GM06990 (cell line): ENCODE results near the gene PON2.

Source experiments
- DNase-seq: peaks from one replicate; pipeline ENCODE4 v3.0.0-alpha.2; 2011; ENCODE audit not compliant: insufficient read length; ENCODE audit errors: extremely low read depth
- H3K27me3 ChIP-seq: replicated peaks from 2 replicates; pipeline ENCODE4 v1.6.0; 2011; ENCODE audit warnings: low read length; ENCODE audit not compliant: control insufficient read depth, insufficient read depth
- H3K36me3 ChIP-seq: 2 replicates; pipeline ENCODE4 v1.5.1; 2011; ENCODE audit warnings: low read length; ENCODE audit not compliant: control insufficient read depth, insufficient read depth
- H3K4me3 ChIP-seq: replicated peaks from 2 replicates; pipeline ENCODE4 v1.5.1; 2011; ENCODE audit warnings: low read depth, mild to moderate bottlenecking, control low read depth, low read length
- TF ChIP-seq, protein P1 (sequence below): IDR thresholded peaks from 2 replicates; pipeline ENCODE4 v1.5.1; 2011; ENCODE audit warnings: low read length, control low read depth, mild to moderate bottlenecking, inconsistent platforms; ENCODE audit not compliant: insufficient read depth, poor library complexity, severe bottlenecking

The PON2 gene

DNA sequence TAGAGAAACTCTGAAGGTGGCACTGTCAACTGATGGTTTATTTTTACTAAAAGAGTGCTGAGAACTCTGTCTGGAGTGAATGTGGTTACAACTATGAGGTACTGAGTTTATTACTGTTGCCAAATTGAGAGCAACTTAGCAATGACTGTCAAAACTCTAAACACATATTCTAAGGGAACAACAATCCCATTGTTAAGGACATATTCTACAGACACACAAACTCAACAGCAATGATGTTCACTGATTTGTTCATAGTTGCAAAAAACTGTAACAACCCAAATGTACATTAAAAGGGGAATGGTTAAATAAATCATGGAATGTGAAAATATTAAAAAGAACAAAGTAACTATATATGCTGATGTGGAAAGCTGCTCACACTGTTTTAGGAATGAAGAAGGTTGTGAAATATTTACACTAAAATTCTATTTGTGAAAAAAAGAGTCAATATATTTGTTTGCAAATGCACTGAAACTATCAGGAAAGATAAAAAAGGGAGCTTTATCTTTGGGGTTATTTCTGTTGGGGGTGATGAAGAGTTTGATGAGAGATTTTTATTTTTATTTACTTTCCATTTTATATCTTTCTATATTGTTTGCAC, 12.9 kb downstream of the PON2 start:
- Histone ChIP-seq H3K27me3 (no peaks in the 10 kb centered on the region), H3K4me3 (no peak overlapping the region), H3K36me3 (no peaks in the 10 kb centered on the region)
- TF ChIP-seq, protein P1, sequence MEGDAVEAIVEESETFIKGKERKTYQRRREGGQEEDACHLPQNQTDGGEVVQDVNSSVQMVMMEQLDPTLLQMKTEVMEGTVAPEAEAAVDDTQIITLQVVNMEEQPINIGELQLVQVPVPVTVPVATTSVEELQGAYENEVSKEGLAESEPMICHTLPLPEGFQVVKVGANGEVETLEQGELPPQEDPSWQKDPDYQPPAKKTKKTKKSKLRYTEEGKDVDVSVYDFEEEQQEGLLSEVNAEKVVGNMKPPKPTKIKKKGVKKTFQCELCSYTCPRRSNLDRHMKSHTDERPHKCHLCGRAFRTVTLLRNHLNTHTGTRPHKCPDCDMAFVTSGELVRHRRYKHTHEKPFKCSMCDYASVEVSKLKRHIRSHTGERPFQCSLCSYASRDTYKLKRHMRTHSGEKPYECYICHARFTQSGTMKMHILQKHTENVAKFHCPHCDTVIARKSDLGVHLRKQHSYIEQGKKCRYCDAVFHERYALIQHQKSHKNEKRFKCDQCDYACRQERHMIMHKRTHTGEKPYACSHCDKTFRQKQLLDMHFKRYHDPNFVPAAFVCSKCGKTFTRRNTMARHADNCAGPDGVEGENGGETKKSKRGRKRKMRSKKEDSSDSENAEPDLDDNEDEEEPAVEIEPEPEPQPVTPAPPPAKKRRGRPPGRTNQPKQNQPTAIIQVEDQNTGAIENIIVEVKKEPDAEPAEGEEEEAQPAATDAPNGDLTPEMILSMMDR = no peak
- no peak for DNase-seq

GRCh38 chr7:95421000-95421846, 13.6 kb downstream of the PON2 start:
- Histone ChIP-seq H3K4me3 (no peak overlapping the region), H3K36me3 (no peaks in the 10 kb centered on the region), H3K27me3 (no peaks in the 10 kb centered on the region)
- TF ChIP-seq, protein P1 = no peak
- DNase-seq = no peak

- no peak for DNase-seq
- TF ChIP-seq, protein P1 = no peak
- H3K4me3 ChIP-seq = no peak overlapping the region
- H3K36me3 ChIP-seq = no peaks in the 10 kb centered on the region
- H3K27me3 ChIP-seq = no peaks in the 10 kb centered on the region
These were observed 22.8 kb downstream of the PON2 start for GRCh38 chr7:95412075-95412474.

DNA sequence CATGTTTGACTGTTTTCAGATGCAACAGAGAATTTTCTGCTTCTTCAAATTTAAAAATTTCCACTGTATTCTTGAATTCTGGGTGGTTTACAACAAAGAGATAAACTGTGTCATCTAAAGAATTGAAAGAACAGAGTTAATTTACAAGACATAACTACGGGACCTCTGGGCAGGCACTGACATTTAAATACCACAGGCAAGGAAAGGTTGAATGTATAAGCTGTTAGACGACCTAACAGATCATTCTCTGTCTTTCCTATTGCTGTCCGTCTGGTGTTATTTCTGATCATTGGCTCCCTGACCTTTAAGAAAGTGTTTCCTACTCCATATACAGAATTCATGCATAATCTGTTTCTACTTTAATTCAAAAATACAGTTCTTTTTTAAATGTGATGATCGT, 23.2 kb downstream of the PON2 start:
- no peak for DNase-seq
- H3K27me3 ChIP-seq = no peaks in the 10 kb centered on the region
- TF ChIP-seq, protein P1 = no peak
- no peaks in the 10 kb centered on the region for H3K36me3 ChIP-seq
- H3K4me3 ChIP-seq = no peak overlapping the region

DNA sequence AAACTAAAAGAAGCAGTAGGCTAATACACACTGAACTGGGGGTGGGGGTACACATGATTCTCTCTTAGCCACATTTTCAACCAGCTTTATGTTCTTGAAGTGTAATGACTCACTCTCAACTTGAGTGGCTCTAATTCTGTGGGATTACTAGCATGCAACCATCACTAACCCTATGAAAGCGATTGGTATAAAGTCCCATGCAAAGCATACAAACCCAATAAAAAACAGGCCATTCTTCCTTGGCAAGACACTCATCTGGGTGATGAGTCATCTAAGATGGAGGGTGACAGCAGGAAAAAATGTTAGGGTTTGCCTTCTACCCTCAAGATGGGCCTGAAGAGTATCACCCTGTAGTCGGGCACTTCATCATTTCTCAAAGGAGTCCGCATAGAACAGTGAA, 23.8 kb downstream of the PON2 start:
- no peaks in the 10 kb centered on the region for H3K36me3 ChIP-seq
- no peaks in the 10 kb centered on the region for H3K27me3 ChIP-seq
- TF ChIP-seq, protein P1 = no peak
- no peak overlapping the region for H3K4me3 ChIP-seq
- no peak for DNase-seq
